Fibroblast of lung (primary cell): Measurements from ENCODE around the gene HCN1. TPM values are rescaled to one million over a fixed set of nuclear protein-coding genes. Genes with fewer than 3 reads are reported as not detected.

Experiments used
- DNase-seq, 2 donors: peaks; one replicate each; pipeline versions ENCODE4 v3.0.0 to v3.0.0-alpha.2; 2010; ENCODE audit warnings: low read depth in 2 of 2
- H2AFZ ChIP-seq: 2 replicates; pipeline ENCODE4 v1.5.1; 2012; ENCODE audit warnings: low read length, control low read depth, inconsistent platforms
- H3K27ac ChIP-seq: 2 replicates; pipeline ENCODE4 v1.5.1; 2011; ENCODE audit warnings: low read length, control low read depth; ENCODE audit not compliant: insufficient read depth
- H3K27me3 ChIP-seq: 2 replicates; pipeline ENCODE4 v1.5.1; 2011; ENCODE audit warnings: mild to moderate bottlenecking, low read length; ENCODE audit not compliant: control insufficient read depth, insufficient read depth
- H3K36me3 ChIP-seq: 2 replicates; pipeline ENCODE4 v1.5.1; 2011; ENCODE audit warnings: low read length; ENCODE audit not compliant: control insufficient read depth, insufficient read depth
- H3K4me1 ChIP-seq: 2 replicates; pipeline ENCODE4 v1.5.1; 2011; ENCODE audit warnings: low read length; ENCODE audit not compliant: control insufficient read depth, insufficient read depth; ENCODE audit errors: extremely low read depth
- H3K4me2 ChIP-seq: 2 replicates; pipeline ENCODE4 v1.5.1; 2011; ENCODE audit warnings: low read length, control low read depth; ENCODE audit not compliant: insufficient read depth; ENCODE audit errors: extremely low read depth
- H3K4me3 ChIP-seq, 4 experiments: fragments of 200-600 bp in 1 of 4; sonication (generic) in 1 of 4; replicated peaks in 1 of 4; 2 replicates each; pipeline ENCODE4 v1.5.1; 2011 to 2016; ENCODE audit warnings: low read length in 4 of 4, low read depth in 3 of 4, mild to moderate bottlenecking in 3 of 4, control low read depth in 2 of 4, inconsistent platforms in 1 of 4, mixed read lengths in 1 of 4; ENCODE audit not compliant: insufficient read depth in 1 of 4; ENCODE audit errors: control extremely low read depth in 1 of 4
- H3K79me2 ChIP-seq: 2 replicates; pipeline ENCODE4 v1.5.1; 2012; ENCODE audit warnings: mild to moderate bottlenecking, low read length, inconsistent platforms; ENCODE audit not compliant: control insufficient read depth, insufficient read depth
- H3K9ac ChIP-seq: 2 replicates; pipeline ENCODE4 v1.5.1; 2011; ENCODE audit warnings: mild to moderate bottlenecking, low read length, control low read depth; ENCODE audit not compliant: insufficient read depth
- H3K9me3 ChIP-seq: 2 replicates; pipeline ENCODE4 v1.5.1; 2012; ENCODE audit warnings: low read depth, low read length; ENCODE audit not compliant: control insufficient read depth, insufficient read depth
- H4K20me1 ChIP-seq: 2 replicates; pipeline ENCODE4 v1.5.1; 2011; ENCODE audit warnings: low read length; ENCODE audit not compliant: control insufficient read depth, insufficient read depth; ENCODE audit errors: extremely low read depth
- EZH2 ChIP-seq: IDR thresholded peaks from 2 replicates; pipeline ENCODE4 v1.5.1; 2012; ENCODE audit warnings: low read length, control low read depth, mild to moderate bottlenecking; ENCODE audit errors: missing control alignments
- polyA plus RNA-seq, 2 donors: library from polyadenylated mRNA; depleted of rRNA in 1 of 2; stranded (reverse) in 1 of 2; unstranded in 1 of 2; fragments of >200 nt; gene quantifications; 2 replicates each; pipeline ENCODE4 v1.2.1, GENCODE V29; 2011 to 2012; ENCODE audit warnings: missing spikeins in 1 of 2
- total RNA-seq: library from RNA; depleted of rRNA; stranded (reverse); fragments of >200 nt; gene quantifications from 2 replicates; pipeline ENCODE4 v1.2.1, GENCODE V29; 2014
- TF ChIP-seq, protein P1 (sequence below), 2 donors: IDR thresholded peaks in 1 of 2; conservative IDR thresholded peaks in 1 of 2; 1 replicate in 1 of 2; 2 replicates in 1 of 2; pipeline ENCODE4 v1.5.1; 2011 to 2012; ENCODE audit warnings: low read length in 2 of 2, control low read depth in 1 of 2, inconsistent platforms in 1 of 2, low read depth in 1 of 2, mild to moderate bottlenecking in 1 of 2

Gene HCN1
- total and polyA plus RNA-seq, 2 donors (not counting 1 experiment from before 2014, with no cell fraction given): not detected

DNA sequence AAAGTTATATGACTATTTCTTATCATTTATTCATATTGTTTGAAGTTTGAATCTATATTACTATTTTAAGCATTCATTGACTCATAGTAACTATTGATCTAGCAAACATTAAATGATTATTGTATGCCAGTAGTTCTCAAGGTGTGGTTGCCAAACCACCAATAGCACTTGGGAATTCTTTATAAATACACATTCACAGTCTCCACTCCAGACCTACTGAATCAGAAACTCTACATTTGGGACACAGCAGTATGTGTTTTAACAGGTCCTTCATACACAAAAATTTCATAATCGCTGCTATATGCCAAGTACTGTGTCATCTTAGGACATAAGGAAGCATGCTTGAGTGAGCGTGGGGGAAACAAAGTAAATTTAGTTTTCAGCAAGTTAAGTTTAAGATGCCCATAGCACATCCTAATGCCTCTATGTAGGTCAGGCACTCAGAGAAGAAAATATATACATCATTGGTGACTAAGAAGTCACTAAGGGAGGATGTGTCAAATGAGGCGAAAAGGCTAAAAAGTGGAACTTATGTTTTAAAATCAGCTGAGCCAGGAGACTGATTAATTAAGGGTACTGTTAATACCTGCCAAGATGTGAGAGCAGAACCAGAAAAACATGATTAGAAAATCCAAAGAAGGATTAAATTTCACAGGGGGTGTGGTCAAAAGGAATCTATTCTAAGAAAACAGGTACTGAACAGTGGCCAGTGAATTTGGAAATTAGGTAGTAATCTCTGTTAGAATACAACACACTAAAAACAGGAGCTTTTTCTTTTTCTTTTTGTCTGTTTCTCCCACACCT, 340.8 kb downstream of the HCN1 start:
- TF ChIP-seq, protein P1, sequence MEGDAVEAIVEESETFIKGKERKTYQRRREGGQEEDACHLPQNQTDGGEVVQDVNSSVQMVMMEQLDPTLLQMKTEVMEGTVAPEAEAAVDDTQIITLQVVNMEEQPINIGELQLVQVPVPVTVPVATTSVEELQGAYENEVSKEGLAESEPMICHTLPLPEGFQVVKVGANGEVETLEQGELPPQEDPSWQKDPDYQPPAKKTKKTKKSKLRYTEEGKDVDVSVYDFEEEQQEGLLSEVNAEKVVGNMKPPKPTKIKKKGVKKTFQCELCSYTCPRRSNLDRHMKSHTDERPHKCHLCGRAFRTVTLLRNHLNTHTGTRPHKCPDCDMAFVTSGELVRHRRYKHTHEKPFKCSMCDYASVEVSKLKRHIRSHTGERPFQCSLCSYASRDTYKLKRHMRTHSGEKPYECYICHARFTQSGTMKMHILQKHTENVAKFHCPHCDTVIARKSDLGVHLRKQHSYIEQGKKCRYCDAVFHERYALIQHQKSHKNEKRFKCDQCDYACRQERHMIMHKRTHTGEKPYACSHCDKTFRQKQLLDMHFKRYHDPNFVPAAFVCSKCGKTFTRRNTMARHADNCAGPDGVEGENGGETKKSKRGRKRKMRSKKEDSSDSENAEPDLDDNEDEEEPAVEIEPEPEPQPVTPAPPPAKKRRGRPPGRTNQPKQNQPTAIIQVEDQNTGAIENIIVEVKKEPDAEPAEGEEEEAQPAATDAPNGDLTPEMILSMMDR (conservative IDR thresholded peaks at IDR 0.05 in 1 of 2, IDR thresholded peaks at IDR 0.05 in 1 of 2; ENCODE audit: low read depth in 1 of 2, low read length in 2 of 2): no peak
- no peak for TF ChIP-seq EZH2
- no peaks in the 10 kb centered on the region for H3K36me3 ChIP-seq
- no peaks in the 10 kb centered on the region for H3K27me3 ChIP-seq
- no peak for DNase-seq
- no peaks in the 10 kb centered on the region for H3K9me3 ChIP-seq
- no peaks in the 10 kb centered on the region for H3K4me1 ChIP-seq
- H4K20me1 ChIP-seq: no peaks in the 10 kb centered on the region
- H3K9ac ChIP-seq: no peak overlapping the region
- H3K4me2 ChIP-seq: no peak overlapping the region
- H3K27ac ChIP-seq: no peak overlapping the region
- H3K4me3 ChIP-seq: no peak overlapping the region
- H3K79me2 ChIP-seq: no peaks in the 10 kb centered on the region
- H2AFZ ChIP-seq: no peak overlapping the region

GRCh38 chr5:45336464-45336863, 359.7 kb downstream of the HCN1 start:
- Histone ChIP-seq H3K27me3 (no peaks in the 10 kb centered on the region), H3K4me1 (no peaks in the 10 kb centered on the region), H3K9me3 (no peaks in the 10 kb centered on the region), H3K9ac (no peak overlapping the region), H3K36me3 (no peaks in the 10 kb centered on the region), H3K27ac (no peak overlapping the region), H3K4me3 (no peak overlapping the region), H2AFZ (no peak overlapping the region), H3K4me2 (no peak overlapping the region), H4K20me1 (no peaks in the 10 kb centered on the region), H3K79me2 (no peaks in the 10 kb centered on the region)
- no peak for TF ChIP-seq EZH2
- TF ChIP-seq, protein P1 (conservative IDR thresholded peaks at IDR 0.05 in 1 of 2, IDR thresholded peaks at IDR 0.05 in 1 of 2; ENCODE audit: low read depth in 1 of 2, low read length in 2 of 2): no peak
- no peak for DNase-seq

GRCh38 chr5:45335978-45336377, 360.2 kb downstream of the HCN1 start:
- no peak overlapping the region for H3K4me3 ChIP-seq
- no peak for DNase-seq
- no peaks in the 10 kb centered on the region for H3K36me3 ChIP-seq
- H3K9ac ChIP-seq: no peak overlapping the region
- no peak overlapping the region for H2AFZ ChIP-seq
- H3K27me3 ChIP-seq: no peaks in the 10 kb centered on the region
- no peaks in the 10 kb centered on the region for H3K4me1 ChIP-seq
- no peak overlapping the region for H3K4me2 ChIP-seq
- H4K20me1 ChIP-seq: no peaks in the 10 kb centered on the region
- H3K27ac ChIP-seq: no peak overlapping the region
- H3K79me2 ChIP-seq: no peaks in the 10 kb centered on the region
- TF ChIP-seq, protein P1 (conservative IDR thresholded peaks at IDR 0.05 in 1 of 2, IDR thresholded peaks at IDR 0.05 in 1 of 2; ENCODE audit: low read depth in 1 of 2, low read length in 2 of 2): no peak
- TF ChIP-seq EZH2: no peak
- no peaks in the 10 kb centered on the region for H3K9me3 ChIP-seq
